Measurements from ENCODE around the gene LRBA.

LRBA gene

GRCh38 chr4:150415213-150415612 is 599.9 kb downstream of the LRBA start:
- TF ChIP-seq CTCF (conservative IDR thresholded peaks at IDR 0.05): no peak
- no peak overlapping the region for H3K27ac ChIP-seq

- H3K27ac ChIP-seq: no peak overlapping the region
- TF ChIP-seq CTCF (conservative IDR thresholded peaks at IDR 0.05): no peak
Measured at GRCh38 chr4:150411520-150411919, 603.6 kb downstream of the LRBA start.

- H3K27ac ChIP-seq: no peak overlapping the region
- no peak for TF ChIP-seq CTCF (conservative IDR thresholded peaks at IDR 0.05)
Measured at GRCh38 chr4:150402871-150403272, 612.2 kb downstream of the LRBA start.

- TF ChIP-seq CTCF (conservative IDR thresholded peaks at IDR 0.05): no peak
- no peak overlapping the region for H3K27ac ChIP-seq
Measured at GRCh38 chr4:150401083-150401687, 613.9 kb downstream of the LRBA start.

- no peak for TF ChIP-seq CTCF (conservative IDR thresholded peaks at IDR 0.05)
- no peak overlapping the region for H3K27ac ChIP-seq
Measured at GRCh38 chr4:150395872-150396271, 619.2 kb downstream of the LRBA start.

GRCh38 chr4:150394046-150394445 is 621.0 kb downstream of the LRBA start:
- no peak for TF ChIP-seq CTCF (conservative IDR thresholded peaks at IDR 0.05)
- H3K27ac ChIP-seq: no peak overlapping the region

- TF ChIP-seq CTCF (conservative IDR thresholded peaks at IDR 0.05): no peak
- H3K27ac ChIP-seq: no peak overlapping the region
Measured at GRCh38 chr4:150391052-150391451, 624.0 kb downstream of the LRBA start.
